ENCODE results near the gene PPIG.

Gene PPIG

DNA sequence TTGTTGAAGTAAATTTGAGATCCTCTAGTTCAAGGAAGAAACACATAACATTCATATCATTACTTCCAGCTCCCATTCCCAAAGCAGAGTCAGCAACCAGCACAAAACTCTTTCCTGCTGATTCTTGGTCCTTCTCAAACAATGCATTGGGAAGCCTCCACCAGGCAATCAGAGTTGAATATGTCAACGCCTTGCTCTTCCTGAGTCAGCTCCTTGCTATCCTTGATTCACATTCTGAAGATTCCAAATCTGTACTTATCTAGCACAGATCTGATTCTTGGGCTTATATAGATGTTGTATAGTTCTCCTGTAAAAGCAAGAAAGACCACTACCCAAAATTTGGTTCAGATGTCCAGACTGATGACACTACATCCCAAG is 80.4 kb downstream of the PPIG start:
- H3K9me3 ChIP-seq, result no peaks in the 10 kb centered on the region
- no peaks in the 10 kb centered on the region for H3K27me3 ChIP-seq
- TF ChIP-seq, protein P1, sequence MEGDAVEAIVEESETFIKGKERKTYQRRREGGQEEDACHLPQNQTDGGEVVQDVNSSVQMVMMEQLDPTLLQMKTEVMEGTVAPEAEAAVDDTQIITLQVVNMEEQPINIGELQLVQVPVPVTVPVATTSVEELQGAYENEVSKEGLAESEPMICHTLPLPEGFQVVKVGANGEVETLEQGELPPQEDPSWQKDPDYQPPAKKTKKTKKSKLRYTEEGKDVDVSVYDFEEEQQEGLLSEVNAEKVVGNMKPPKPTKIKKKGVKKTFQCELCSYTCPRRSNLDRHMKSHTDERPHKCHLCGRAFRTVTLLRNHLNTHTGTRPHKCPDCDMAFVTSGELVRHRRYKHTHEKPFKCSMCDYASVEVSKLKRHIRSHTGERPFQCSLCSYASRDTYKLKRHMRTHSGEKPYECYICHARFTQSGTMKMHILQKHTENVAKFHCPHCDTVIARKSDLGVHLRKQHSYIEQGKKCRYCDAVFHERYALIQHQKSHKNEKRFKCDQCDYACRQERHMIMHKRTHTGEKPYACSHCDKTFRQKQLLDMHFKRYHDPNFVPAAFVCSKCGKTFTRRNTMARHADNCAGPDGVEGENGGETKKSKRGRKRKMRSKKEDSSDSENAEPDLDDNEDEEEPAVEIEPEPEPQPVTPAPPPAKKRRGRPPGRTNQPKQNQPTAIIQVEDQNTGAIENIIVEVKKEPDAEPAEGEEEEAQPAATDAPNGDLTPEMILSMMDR (IDR thresholded peaks at IDR 0.05; ENCODE audit: low read depth, low read length), result no peak
- no peak for DNase-seq
- H3K36me3 ChIP-seq, result no peaks in the 10 kb centered on the region
- H3K4me1 ChIP-seq, result no peaks in the 10 kb centered on the region
- H3K4me3 ChIP-seq (ENCODE audit: low read depth, low read length), result no peak overlapping the region

DNA sequence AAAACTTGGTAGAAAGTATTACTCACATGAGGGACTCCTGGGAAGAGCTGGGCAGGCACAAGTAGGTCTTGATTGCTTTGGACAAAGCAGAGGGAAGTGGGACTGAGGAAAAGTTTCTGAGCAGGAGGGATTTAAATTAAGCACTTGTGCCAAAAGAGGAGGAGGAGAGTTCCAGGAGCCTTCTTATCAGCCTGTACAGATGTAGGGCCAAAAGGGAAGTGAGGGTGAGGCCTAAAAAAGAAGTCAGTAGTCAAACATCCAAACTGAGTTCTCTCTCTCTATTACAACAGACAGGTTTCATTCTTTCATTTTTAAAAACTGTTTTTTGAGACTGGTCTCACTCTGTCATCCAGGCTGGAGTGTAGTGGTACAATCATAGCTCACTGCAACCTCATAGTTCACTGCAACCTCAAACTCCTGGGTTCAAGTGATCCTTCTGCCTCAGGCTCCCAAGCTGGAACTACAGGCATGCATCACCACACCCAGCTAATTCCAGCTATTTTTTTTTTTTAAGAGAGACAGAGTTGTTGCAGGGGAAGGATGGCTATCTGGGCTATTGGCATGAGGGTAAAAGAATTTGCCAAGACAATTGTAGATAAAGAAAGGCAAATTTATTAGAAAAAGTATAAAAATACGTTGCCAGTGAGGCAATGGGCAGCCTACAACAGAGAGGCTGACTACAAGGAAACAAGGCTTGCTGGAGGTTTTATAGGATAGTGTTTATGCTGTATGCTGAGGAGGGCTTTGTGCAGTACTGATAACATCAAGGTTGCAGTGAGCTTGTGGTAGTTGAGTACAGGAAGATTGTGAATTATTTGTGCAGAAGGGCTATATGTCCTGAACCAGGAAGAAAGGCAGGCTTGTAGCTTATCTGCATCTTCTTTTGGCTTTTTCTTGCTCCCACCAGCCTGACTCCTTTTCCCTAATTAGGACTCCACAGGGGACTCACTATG is 81.1 kb downstream of the PPIG start:
- Histone ChIP-seq H3K27me3 (no peaks in the 10 kb centered on the region), H3K4me1 (no peaks in the 10 kb centered on the region), H3K9me3 (no peaks in the 10 kb centered on the region), H3K4me3 (ENCODE audit: low read depth, low read length) (no peak overlapping the region), H3K36me3 (no peaks in the 10 kb centered on the region)
- DNase-seq, result no peak
- TF ChIP-seq, protein P1 (IDR thresholded peaks at IDR 0.05; ENCODE audit: low read depth, low read length), result no peak

DNA sequence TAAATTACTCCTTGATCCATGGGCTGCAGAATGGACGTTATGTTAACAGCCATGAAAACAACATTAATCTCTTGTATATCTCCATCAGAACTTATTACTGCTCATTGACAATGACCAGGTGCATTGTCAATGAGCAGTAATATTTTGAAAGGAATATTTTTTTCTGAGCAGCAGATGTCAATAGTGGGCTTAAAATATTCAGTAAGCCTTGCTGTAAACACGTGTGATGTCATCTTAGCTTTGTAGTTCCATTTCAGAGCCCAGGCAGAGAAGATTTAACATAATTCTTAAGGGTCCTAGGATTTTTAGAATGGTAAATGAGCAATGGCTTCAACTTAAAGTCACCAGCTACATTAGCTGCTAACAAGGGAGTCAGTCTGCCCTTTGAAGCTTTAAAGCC is 83.4 kb downstream of the PPIG start:
- Histone ChIP-seq H3K27me3 (no peaks in the 10 kb centered on the region), H3K4me3 (ENCODE audit: low read depth, low read length) (no peak overlapping the region), H3K4me1 (no peaks in the 10 kb centered on the region), H3K36me3 (no peaks in the 10 kb centered on the region), H3K9me3 (no peaks in the 10 kb centered on the region)
- TF ChIP-seq, protein P1 (IDR thresholded peaks at IDR 0.05; ENCODE audit: low read depth, low read length), result no peak
- no peak for DNase-seq

DNA sequence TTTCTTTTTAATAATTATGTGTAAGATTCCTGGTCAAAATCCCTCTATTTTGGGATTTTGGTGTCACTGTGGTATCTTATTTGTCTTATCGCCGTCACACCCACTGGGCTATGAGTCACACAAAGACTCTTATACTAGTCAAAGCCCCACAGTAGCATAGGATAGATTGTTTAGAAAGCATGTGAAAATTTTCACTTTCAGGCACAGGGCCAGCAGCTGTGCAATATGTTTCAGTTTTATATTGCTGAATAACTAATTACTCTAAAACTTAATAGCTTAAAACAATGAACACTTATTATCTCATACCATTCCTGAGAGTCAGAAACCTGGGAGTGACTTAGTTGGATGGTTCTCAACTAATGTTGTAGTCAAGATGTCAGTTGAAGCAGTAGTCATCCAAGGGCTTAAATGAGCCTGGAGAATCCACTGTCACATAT is 86.1 kb downstream of the PPIG start:
- TF ChIP-seq, protein P1 (IDR thresholded peaks at IDR 0.05; ENCODE audit: low read depth, low read length), result no peak
- H3K4me1 ChIP-seq, result no peaks in the 10 kb centered on the region
- H3K4me3 ChIP-seq (ENCODE audit: low read depth, low read length), result no peak overlapping the region
- no peaks in the 10 kb centered on the region for H3K36me3 ChIP-seq
- H3K27me3 ChIP-seq, result no peaks in the 10 kb centered on the region
- no peaks in the 10 kb centered on the region for H3K9me3 ChIP-seq
- DNase-seq, result no peak

DNA sequence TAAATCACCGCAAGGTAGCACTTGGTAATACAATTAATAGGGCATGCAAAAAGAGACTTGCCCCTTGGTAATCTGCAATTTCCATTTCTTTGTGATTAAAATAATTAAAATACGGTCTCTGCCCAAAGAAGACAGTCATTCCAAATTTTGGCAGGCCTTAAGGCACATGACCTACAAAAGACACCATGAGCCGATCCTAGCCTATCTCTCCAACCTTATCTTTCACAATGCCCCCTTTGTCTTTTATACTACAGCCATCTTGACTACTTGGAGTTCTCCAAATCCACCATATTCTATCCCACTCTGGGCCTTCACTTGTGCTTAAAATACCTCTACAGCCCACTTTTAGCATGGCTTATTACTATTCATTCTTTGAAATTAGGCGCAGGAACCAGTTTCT is 86.8 kb downstream of the PPIG start:
- H3K4me3 ChIP-seq (ENCODE audit: low read depth, low read length), result no peak overlapping the region
- no peak for DNase-seq
- TF ChIP-seq, protein P1 (IDR thresholded peaks at IDR 0.05; ENCODE audit: low read depth, low read length), result no peak
- H3K4me1 ChIP-seq, result no peaks in the 10 kb centered on the region
- no peaks in the 10 kb centered on the region for H3K27me3 ChIP-seq
- no peaks in the 10 kb centered on the region for H3K36me3 ChIP-seq
- no peaks in the 10 kb centered on the region for H3K9me3 ChIP-seq

DNA sequence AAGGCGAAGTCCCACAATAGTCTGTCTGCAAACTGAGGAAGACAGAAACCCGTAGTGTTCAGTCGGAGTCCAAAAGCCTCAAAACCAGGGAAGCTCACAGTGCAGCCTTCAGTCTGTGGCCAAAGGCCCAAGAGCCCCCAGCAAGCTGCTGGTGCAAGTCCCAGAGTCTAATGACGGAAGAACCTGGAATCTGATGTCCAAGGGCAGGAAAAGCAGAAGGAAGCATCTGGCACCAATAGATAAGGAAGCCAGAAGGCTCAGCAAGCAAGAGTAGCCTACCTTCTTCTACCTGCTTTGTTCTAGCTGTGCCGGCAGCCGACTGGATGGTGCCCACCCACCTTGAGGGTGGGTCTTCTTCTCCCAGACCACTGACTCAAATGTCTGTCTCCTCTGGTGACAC is 88.3 kb downstream of the PPIG start:
- no peaks in the 10 kb centered on the region for H3K4me1 ChIP-seq
- DNase-seq, result no peak
- no peaks in the 10 kb centered on the region for H3K27me3 ChIP-seq
- no peaks in the 10 kb centered on the region for H3K9me3 ChIP-seq
- H3K36me3 ChIP-seq, result no peaks in the 10 kb centered on the region
- TF ChIP-seq, protein P1 (IDR thresholded peaks at IDR 0.05; ENCODE audit: low read depth, low read length), result no peak
- no peak overlapping the region for H3K4me3 ChIP-seq (ENCODE audit: low read depth, low read length)

All from BE2C (cell line).